ENCODE measurements around the gene NPHP1.
"Not testable (repeated sequence)": the region's sequence is repeated elsewhere in the genome, so short reads cannot be mapped to it uniquely, and the experiment has no call there.

- not testable (repeated sequence) for TF ChIP-seq POLR2A (IDR thresholded peaks at IDR 0.05; ENCODE audit: low read length); GATA1 (IDR thresholded peaks at IDR 0.05; ENCODE audit: low read depth, low read length)
These were observed 14.6 kb downstream of the NPHP1 start for GRCh38 chr2:110190169-110190568.

Measured in erythroblast (primary cell).